CD4-positive, alpha-beta T cell treated with Interleukin-4 for 4 hours (primary cell): ENCODE measurements around the gene ZNF658.
"Not testable (repeated sequence)": the region's sequence is repeated elsewhere in the genome, so short reads cannot be mapped to it uniquely, and the experiment has no call there.

Experiments used
- DNase-seq: peaks from one replicate; pipeline ENCODE4 v3.0.0-alpha.2; 2020

Gene ZNF658

DNA sequence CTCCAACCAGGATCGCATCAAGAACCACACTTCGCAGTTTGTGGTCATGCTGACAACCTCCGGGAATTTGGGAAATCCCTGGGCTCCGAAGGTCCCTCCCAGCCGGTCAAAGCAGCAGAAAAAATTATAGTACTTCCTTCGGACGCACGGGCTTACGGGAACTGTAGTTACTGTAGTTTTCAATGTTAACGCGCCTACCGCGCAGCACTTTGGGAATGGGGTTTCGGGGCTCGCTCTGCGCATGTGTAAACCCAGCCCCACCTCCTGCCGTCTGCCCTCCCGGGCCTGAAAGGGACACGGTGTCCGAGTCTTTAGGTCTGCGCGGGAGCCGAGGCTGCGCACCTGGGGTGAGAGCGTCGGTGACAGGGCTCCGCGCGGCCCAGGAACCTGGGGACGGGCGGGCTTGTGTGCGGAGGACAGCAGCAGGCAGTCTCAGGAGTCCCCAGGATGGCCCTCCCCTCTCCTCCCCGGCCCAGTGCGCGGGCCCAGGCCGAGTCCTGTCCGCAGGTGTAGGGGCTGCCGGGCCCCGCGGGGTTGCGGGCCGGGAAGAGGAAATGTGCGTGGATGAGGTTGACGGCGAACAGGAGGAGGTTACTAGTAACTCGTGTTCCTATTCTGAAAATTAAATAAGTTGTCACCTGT, at the start of gene ZNF658:
Gene ZNF658 (plus strand): TSS at position 236 of the 642 bp plus-strand sequence. CDS start 2,837 bp downstream, outside the sequence.
- DNase-seq, result peak; percentile 78

DNA sequence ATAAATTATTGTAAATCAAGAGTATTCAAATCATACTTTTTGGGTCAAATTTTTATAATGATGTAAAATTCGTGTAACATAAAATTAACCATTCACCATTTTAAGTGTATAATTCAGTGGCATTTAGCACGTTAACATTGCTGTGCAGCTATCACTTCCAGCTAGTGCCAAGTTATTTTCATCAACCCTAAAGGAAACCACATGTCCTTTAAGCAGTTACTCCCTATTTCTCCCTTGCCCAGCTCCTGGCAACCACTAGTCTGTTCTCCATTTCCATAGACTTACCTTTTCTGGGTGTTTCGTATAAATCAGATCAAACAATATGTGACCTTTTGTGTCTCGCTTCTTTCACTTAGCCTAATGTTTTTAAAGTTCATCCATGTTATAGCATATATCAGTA, 38.8 kb upstream of the ZNF658 start:
- not testable (repeated sequence) for DNase-seq

- not testable (repeated sequence) for DNase-seq
Observed at GRCh38 chr9:66868660-66869059, 31.9 kb upstream of the ZNF658 start.

GRCh38 chr9:66880605-66881004, 19.9 kb upstream of the ZNF658 start:
- not testable (repeated sequence) for DNase-seq

DNA sequence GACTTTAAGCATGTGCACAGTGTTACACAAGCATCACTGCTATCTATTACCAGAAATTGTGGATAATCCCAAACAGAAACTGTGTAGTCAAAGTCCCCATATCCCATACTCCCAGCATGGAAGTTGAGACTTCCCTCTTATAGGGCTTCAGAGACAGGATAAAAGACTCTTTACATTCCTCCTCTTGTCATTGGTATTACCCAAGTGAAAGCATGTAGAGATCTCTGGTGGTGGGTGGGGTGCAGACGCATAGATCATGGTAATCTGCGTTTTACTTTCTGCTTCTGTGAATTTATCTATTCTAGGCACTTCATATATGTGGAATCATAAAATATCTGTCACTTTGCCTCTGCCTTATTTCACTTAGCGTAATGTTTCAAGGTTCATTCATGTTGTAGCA, 18.7 kb upstream of the ZNF658 start:
- not testable (repeated sequence) for DNase-seq

DNA sequence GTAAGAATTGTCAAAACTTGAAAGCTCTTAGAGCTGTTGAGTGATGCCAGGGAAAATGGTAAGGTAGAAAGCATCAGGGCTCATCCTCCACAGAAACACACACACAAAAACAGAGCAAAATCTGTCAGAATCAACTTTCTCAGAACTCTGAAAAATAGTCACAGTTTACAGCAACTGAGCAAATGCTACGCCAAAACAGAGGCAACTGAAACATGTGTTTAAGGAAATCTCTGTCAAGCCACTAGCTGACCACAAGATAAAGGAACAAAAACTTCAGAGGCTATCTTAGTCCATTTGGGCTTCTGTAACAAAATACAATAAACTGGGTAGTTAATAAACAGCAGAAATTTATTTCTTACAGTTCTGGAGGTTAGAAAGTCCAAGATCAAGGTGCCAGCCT, 10.2 kb upstream of the ZNF658 start:
- DNase-seq, result not testable (repeated sequence)

GRCh38 chr9:66901141-66901540, 616 bp downstream of the ZNF658 start:
- not testable (repeated sequence) for DNase-seq

- DNase-seq, result not testable (repeated sequence)
Observed at GRCh38 chr9:66909560-66909959, 9.0 kb downstream of the ZNF658 start.

GRCh38 chr9:66920072-66920471, 19.5 kb downstream of the ZNF658 start:
- not testable (repeated sequence) for DNase-seq

GRCh38 chr9:66936194-66936870, 35.8 kb downstream of the ZNF658 start:
- DNase-seq, result not testable (repeated sequence)

DNA sequence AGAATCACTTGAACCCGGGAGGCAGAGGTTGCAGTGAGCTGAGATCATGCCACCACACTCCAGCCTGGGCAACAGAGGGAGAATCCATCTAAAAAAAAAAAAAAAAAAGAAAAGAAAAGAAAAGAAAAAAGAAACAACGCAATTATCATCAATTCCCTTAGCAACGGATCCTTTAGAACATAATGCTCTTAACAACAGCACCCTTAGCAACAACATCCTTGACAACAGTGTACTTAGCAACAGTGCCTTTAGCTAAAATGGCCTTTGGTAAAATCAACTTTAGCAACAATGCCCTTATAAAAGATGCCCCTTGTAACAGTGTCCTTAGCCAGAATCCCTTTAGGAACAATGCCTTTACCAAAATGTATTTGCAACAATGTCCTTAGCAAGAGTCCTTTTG, 37.1 kb downstream of the ZNF658 start:
- DNase-seq, result not testable (repeated sequence)

DNA sequence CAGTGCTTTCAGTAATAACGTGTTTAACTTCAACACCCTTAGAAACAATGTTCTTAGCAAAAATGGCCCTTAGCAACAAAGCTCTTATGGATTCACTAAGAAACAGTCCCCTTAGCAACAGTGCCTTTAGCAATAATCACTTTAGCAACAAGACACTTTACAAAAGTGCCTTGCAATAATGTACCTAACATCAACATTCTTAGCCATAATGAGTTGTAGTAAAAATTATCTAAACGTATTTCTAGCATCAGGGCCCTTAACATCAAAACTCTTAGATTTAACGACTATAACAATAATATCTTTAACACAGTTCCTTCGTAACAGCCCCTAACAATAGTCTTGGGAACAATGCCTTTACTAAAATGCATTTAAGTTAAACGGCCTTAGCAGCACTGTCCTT, 37.8 kb downstream of the ZNF658 start:
- not testable (repeated sequence) for DNase-seq

DNA sequence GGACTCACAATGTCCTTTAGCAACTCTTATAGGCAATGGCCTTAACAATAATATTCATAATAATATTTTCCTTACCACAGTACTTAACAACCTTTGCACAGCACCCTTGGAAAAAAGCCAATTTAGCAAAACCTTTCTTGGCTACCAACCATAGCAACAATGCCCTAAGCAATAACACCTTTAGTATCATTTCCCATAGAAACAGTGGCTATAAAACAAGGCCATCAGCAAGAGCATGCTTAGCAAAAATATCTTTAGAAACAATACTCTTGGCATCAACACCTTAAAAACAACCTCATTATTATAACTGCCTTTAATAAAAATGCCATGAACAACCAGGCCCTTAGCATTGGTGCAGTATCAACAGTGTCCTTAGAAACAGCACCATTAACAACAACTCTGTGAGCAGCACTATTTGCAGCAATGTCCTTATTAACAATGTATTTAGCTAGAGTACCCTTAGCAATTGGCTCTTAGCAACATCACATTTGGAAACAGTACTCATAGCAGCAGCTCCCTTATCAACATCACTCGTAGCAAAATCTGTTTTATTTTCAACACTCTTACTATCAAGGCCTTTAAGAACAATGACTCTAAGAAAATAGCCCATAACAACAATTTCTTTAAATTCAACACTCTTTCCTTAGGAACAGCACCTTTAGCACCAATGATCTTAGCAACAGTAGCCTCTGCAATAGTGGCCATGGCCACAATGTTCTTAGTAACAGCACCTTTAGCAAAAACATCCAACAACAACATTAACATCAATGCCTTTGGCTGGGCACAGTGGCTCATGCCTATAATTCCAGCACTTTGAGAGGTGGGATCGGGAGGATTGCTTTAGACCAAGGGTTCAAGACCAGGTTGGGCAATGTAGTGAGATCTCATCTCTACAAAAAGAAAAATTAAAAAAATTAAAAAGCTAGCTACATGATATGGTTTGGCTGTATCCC, 39.6 kb downstream of the ZNF658 start:
- DNase-seq, result not testable (repeated sequence)

DNA sequence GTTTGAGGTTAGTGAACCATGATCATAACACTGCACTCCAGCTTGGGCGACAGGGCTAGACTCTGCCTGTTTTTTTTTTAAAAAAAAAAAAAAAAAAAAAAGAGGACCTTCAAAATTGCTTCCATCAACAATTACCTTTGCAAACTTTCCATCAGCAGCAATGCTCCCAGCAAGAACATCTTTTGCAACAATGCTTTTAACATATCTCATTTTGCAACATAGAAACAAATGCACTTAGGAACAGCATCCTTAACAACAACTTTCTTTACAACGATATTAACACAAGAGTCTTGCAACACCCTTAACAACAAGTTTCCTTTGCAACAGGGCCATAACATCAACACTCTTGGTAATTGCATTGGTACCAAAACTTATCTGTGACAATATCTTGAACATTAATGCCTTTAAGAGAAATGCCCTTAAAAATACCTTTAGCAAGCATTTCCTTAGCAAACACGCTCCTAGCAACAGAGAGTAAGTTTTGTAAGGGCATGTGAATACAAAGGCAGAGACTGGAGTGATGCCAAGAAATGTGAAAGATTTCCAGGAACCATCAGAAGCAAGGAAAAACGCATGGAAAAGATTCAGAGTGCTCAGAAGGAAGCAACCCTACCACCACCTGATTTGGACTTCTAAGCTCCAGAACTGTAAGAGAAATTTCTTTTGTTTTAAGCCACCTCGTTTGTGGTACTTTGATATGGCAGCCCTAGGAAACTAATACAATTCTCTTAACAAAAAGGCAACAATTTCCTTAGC, 42.1 kb downstream of the ZNF658 start:
- not testable (repeated sequence) for DNase-seq

DNA sequence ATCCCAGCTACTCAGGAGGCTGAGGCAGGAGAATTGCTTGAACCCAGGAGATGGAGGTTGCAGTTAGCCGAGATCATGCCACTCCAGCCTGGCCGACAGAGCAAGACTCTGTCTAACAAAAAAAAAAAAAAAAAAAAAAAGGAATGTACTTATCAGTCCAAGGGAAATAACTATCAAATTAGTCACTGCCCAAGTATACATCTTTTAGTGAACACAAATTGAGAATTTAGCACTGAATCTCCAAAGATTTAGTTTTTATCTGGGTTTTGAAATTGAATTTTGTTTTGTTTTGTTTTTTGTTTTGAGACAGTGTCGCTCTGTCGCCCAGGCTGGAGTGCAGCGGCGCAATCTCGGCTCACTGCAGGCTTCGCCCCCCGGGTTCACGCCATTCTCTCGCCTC, 52.1 kb downstream of the ZNF658 start:
- DNase-seq, result not testable (repeated sequence)
